ENCODE measurements around the gene BNIP3. TPM values are rescaled to one million over a fixed set of nuclear protein-coding genes. Genes with fewer than 3 reads are reported as not detected.
A peak's percentile ranks its signal among the peaks of the same experiment; 100 is the strongest.

Gene BNIP3
- total RNA-seq (40.1 and 51.4 TPM in 2 replicates), polyA plus RNA-seq (40.3 and 53.3 TPM in 2 replicates), polyA minus RNA-seq (16.5 and 21.1 TPM in 2 replicates), Bru-seq, nascent RNA (percentile 73 among the genes with signal in this experiment), BruChase-seq, experiment 1, labeled RNA remaining after a 6-hour chase (percentile 89 among the genes with signal in this experiment), BruChase-seq, experiment 2, labeled RNA remaining after a 2-hour chase (percentile 80 among the genes with signal in this experiment)
- polyA plus RNA-seq (2011; cell fraction: cytosol; rRNA removed): 43.5 and 45.3 TPM in 2 replicates
- polyA plus RNA-seq (2011; cell fraction: nucleus; rRNA removed): 33.6 and 40.6 TPM in 2 replicates
- polyA plus RNA-seq (2012): 51.6 and 57.8 TPM in 2 replicates
- 8.6 TPM for polyA minus RNA-seq (2011; cell fraction: cytosol; rRNA and poly(A)+ RNA removed)
- 10.5 and 14.1 TPM in 2 replicates for polyA minus RNA-seq (2011; cell fraction: nucleus; rRNA and poly(A)+ RNA removed)
- long read RNA-seq, transcript BNIP3-201 (6 exons, 2,861 nt): major isoform, 289 of 310 reads
- long read RNA-seq, partial matches to known transcripts: 9 of 310 reads
- long read RNA-seq, other reads (novel, unspliced or antisense): 11 of 310 reads

GRCh38 chr10:131981429-131982184 lies at the start of gene BNIP3:
Gene BNIP3 (minus strand): TSS chr10:131981923. CDS start chr10:131981806, 117 bp downstream.
- ChIA-PET POLR2A (interaction anchor here (1.0 to 1.1 kb wide), 3 partner anchors 34 to 81 kb away, joined by 3 read pairs; partner anchors contain the start of gene PPP2R2D), CTCF (interaction anchor here (1.0 to 4.0 kb wide), 4 partner anchors 34 to 95 kb away, joined by 4 to 49 read pairs (median 6); no protein-coding TSS in a partner anchor)
- dilution Hi-C loops (cut with MboI; ENCODE audit: extremely low pct_ligation_motif_present, low sequenced_read_pairs) (no loop called here), intact Hi-C loops (cut with micrococcal nuclease) (loop anchor here (1.0 to 2.0 kb wide), 2 partner anchors 41 to 81 kb away; no protein-coding TSS in a partner anchor)
- FAIRE-seq (peak; percentile 90), DNase-seq (ENCODE audit: low read depth, low spot score) (peak; percentile 97)
- Histone ChIP-seq H3K9ac (replicated peaks; ENCODE audit: extremely low read depth, insufficient read depth, low read length) (peak within 1 kb of the TSS; percentile 82), H3K4me2 (ENCODE audit: insufficient read depth, low read length) (peak within 1 kb of the TSS; percentile 99), H4K20me1 (replicated peaks; ENCODE audit: control insufficient read depth, extremely low read depth, insufficient read depth, low read length) (no peaks in the 10 kb centered on the region), H3K27ac (ENCODE audit: insufficient read depth, low read depth, low read length) (peak within 1 kb of the TSS; percentile 30), H2AFZ (ENCODE audit: low read depth, low read length) (peak within 1 kb of the TSS; percentile 86), H3K79me2 (ENCODE audit: control insufficient read depth, insufficient read depth, low read length) (peaks cover 44% of the 10 kb centered on the region), H3K4me1 (ENCODE audit: control insufficient read depth, extremely low read depth, insufficient read depth, low read length) (peaks cover 24% of the 10 kb centered on the region), H3K36me3 (ENCODE audit: control insufficient read depth in 2 of 2, extremely low read depth in 1 of 2, insufficient read depth in 2 of 2, low read length in 2 of 2) (no peaks in the 10 kb centered on the region), H3K9me3 (replicated peaks; ENCODE audit: control insufficient read depth, insufficient read depth, low read length) (no peaks in the 10 kb centered on the region), H3K9me1 (replicated peaks; ENCODE audit: control insufficient read depth, extremely low read depth, insufficient read depth, low read length) (no peaks in the 10 kb centered on the region), H3K27me3 (ENCODE audit: control insufficient read depth in 2 of 2, insufficient read depth in 2 of 2, low read length in 2 of 2) (no peaks in the 10 kb centered on the region), H3K4me3 (replicated peaks in 1 of 3; ENCODE audit: insufficient read depth in 1 of 3, low read depth in 1 of 3, low read length in 3 of 3) (peak within 1 kb of the TSS; percentile 88 to 98 (median 94))
- no TSS peak for BruUV-seq (replicated peaks)
- no peak for TF ChIP-seq POLR2AphosphoS5 (IDR thresholded peaks at IDR 0.05; ENCODE audit: insufficient read depth, low read depth, low read length)
- TF ChIP-seq, protein P1, sequence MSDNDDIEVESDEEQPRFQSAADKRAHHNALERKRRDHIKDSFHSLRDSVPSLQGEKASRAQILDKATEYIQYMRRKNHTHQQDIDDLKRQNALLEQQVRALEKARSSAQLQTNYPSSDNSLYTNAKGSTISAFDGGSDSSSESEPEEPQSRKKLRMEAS (IDR thresholded peaks at IDR 0.05; ENCODE audit: insufficient read depth, insufficient read length): peak; percentile 62
- TF ChIP-seq FOS (IDR thresholded peaks at IDR 0.05; ENCODE audit: borderline replicate concordance, insufficient read depth, low read length): no peak
- no peak for TF ChIP-seq GATA2 (IDR thresholded peaks at IDR 0.05; ENCODE audit: insufficient read depth, insufficient read length, low read depth, low read length)
- no peak for TF ChIP-seq EZH2 (IDR thresholded peaks at IDR 0.05; ENCODE audit: borderline replicate concordance, low read depth, low read length, severe bottlenecking)
- peak; percentile 81 for TF ChIP-seq POLR2A (IDR thresholded peaks at IDR 0.05; ENCODE audit: low read depth, low read length)
- TF ChIP-seq JUN (IDR thresholded peaks at IDR 0.05; ENCODE audit: borderline replicate concordance, insufficient read depth, insufficient read length, low read depth): no peak
- no peak for TF ChIP-seq MYC (IDR thresholded peaks at IDR 0.05; ENCODE audit: low read depth, low read length)
- peak in 1 of 2 donors; percentile 4 for TF ChIP-seq CTCF (IDR thresholded peaks at IDR 0.05; ENCODE audit: extremely low read depth in 1 of 2, insufficient read depth in 1 of 2, low read depth in 1 of 2, low read length in 2 of 2)

Measured in endothelial cell of umbilical vein (primary cell).